GM18861 (cell line): Measurements from ENCODE around the gene FLRT1.

ENCODE experiments used
- ATAC-seq: cut with Tn5 transposase; IDR thresholded peaks from one replicate; pipeline ENCODE4 v1.9.1; 2021; ENCODE audit not compliant: unreplicated experiment

FLRT1 gene

DNA sequence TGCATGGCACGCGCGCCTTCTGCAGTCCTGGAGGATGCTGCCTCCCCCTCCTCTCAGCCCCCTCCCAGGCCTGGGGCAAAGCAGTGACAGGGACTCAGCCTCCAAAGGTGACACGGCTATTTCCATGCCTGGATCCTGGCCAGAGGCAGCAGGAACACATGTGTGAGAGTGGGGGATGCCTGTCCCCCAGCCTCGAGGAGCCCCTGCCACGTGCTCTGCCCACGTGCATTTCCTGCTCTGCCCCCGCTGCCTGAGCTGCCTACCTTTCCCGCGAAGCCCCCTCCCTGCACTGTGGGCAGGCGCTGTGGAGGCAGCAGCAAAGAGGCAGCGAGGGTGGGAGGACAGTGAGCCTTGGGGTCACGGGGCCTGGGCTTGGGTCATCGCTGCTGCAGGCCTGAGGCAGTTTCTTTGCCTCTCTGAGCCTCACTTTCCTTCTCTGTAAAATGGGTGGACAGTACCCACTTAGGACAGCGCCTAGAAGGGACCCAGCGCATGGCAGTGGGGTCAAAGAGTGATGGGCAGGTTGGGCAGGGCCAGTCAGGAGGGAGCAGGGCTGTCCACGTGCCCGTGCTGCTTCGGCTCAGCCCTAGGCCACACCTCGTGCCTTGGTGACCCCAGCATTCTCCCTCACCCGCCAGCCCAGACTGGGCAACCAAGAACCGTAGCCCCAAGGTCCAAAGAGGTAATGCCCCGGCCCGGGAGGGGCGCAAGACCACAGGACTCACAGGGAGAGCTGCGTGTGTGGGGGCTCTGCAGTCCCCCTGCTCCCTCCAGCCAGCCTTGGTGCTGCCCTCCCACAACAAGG is 48.6 kb downstream of the FLRT1 start:
- ATAC-seq, result no peak

DNA sequence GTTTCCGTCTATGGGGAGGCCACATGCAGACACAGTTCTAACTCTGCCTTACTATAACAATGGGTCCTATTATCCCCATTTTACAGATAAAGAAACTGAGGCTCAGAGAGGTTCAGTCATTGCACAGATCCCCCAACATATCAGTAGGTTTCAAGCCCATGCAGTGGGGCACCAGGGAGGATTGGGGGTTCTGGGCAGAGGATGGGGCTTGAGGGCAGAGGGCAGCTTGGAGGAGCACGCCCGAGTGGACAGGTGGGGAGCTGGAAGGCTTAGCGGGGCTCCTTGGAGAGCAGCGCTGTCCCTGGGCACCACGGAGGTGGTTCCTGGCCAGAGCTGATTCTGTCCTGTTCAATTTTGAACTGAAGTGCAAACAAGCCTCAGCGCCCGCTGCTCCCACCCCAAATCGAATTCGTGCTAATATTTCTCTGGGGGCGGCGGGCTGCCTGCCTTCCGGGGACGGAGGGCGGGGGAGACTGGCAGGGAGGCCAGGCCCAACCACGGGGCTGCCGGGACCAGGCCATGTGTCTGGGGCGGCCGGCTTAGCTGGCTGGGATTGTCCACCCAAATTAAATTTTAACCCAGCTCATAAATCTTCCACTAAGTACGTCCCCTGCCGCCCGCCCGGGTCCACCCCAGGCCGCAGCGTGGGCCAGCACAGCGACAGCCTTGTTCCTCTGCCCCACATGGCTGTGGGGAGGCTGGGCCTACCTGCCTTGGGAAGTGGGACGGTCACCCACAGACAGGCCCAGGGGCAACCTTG is 49.4 kb downstream of the FLRT1 start:
- ATAC-seq, result no peak
